CMK (cell line): ENCODE results near the gene ACKR4.
"Not testable (repeated sequence)": the region's sequence is repeated elsewhere in the genome, so short reads cannot be mapped to it uniquely, and the experiment has no call there.

ENCODE experiments used
- DNase-seq: peaks from one replicate; pipeline ENCODE4 v3.0.0-alpha.2; 2010; ENCODE audit warnings: low read depth

Gene ACKR4

DNA sequence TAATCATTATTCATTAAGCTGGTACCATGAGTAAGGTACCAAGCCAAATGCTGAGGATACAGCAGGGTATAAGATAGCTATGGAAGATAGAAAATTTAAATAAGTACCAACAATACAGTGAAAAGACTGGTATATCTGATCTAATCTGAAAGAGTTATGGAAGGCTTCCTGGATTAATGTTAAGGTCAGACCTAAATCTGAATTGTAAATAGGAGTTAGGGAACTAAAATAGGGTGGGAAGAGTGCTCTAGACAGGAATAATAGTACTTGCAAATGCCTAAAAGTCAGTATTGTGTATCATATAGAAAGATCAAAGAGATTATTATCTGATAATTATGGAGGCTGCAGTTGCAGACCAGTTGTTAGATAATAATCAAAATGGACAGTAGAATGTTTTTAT is 2.6 kb upstream of the ACKR4 start:
- DNase-seq, result no peak

DNA sequence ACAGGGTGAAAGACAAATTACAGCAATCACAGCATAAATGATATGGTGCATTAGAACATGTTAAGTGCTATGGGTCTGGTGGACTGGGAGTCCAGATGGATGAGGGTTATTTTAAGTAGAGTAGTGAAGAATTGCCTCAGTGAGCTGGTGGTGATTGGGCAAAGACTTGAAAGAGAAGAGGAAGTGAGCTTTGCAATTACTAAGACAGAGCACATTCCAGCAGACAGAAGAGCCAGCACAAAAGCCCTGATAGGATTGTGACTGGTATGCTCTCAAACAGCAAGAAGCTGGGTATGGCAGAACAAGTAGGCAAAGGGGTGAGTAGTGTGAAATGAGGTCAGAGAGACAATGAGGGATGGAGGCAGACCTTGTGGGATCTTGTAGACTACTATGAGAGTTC is 2.1 kb upstream of the ACKR4 start:
- DNase-seq, result no peak

DNA sequence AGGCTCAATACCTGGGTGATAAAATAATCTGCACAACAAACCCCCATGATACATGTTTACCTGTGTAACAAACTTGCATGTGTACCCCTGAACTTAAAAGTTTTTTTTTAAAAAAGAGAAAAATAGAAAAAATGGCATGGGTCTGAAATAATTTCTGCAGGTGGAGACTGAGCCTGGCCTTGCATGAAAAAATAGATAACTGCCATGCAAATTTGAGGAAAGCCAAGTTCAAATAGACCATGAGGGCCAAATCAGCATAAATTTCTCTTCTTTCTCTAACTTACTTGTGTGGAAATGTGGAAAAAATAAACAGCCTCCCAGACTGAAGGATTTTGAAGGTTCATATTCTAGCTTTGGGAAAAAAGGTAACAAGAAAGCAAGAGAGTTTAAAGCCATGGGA is 744 bp upstream of the ACKR4 start:
- no peak for DNase-seq

GRCh38 chr3:132597660-132598059 is 590 bp downstream of the ACKR4 start:
- DNase-seq, result no peak

- DNase-seq, result no peak
Observed at GRCh38 chr3:132598181-132598580, 1.1 kb downstream of the ACKR4 start.

DNA sequence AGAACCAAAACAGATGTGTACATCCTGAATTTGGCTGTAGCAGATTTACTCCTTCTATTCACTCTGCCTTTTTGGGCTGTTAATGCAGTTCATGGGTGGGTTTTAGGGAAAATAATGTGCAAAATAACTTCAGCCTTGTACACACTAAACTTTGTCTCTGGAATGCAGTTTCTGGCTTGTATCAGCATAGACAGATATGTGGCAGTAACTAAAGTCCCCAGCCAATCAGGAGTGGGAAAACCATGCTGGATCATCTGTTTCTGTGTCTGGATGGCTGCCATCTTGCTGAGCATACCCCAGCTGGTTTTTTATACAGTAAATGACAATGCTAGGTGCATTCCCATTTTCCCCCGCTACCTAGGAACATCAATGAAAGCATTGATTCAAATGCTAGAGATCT is 3.5 kb downstream of the ACKR4 start:
- not testable (repeated sequence) for DNase-seq

GRCh38 chr3:132605374-132605792 is 8.3 kb downstream of the ACKR4 start:
- DNase-seq, result no peak

DNA sequence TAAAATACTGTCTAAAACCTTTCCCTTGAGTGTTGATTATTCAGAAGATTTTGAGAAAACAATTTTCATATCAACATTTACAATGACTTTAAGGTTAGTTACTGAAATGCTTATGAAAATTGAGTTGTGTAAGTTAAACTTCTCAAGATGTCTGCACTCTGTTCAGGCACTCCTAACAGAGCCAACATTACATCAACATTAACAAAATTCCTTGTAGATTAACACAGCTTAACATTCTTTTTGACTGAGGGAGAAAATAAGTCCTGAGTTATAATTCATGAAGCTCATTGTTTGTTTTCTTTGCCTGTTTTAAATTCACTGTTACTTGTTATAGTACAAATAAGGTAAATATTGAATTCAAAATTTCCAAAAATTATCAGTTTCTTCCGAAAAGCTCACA is 9.0 kb downstream of the ACKR4 start:
- DNase-seq, result no peak

DNA sequence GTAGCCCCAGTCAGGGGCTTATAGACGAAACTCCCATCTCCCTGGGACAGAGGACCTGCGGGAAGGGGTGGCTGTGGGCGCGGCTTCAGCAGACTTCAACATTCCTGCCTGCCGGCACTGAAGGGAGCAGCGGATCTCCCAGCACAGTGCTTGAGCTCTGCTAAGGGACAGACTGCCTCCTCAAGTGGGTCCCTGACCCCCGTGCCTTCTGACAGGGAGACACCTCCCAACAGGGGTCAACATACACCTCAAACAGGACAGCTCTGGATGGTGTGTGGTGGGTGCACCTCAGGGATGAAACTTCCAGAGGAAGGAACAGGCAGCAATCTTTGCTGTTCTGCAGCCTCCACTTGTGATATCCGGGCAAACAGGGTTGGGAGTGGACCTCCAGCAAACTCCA is 9.6 kb downstream of the ACKR4 start:
- DNase-seq, result not testable (repeated sequence)

GRCh38 chr3:132615301-132615700 is 18.2 kb downstream of the ACKR4 start:
- DNase-seq, result not testable (repeated sequence)

DNA sequence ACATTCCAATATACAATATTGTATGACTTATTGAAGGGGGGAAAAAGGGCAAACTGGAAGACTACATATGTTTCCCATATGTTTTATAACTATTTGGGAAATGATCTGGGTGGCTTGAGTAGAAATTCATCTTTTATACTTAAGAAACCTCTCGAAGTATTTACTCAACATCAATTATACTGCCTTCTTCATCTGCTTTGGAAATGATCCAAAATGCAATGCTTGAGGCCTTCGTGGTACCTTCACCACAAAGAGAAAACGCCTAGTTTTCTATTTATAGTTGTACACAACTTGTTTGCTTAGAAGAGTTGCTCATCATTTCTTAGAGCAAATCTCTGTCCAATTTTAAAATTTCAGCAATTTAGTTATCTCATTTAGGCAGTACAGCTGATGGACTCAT is 18.8 kb downstream of the ACKR4 start:
- no peak for DNase-seq

DNA sequence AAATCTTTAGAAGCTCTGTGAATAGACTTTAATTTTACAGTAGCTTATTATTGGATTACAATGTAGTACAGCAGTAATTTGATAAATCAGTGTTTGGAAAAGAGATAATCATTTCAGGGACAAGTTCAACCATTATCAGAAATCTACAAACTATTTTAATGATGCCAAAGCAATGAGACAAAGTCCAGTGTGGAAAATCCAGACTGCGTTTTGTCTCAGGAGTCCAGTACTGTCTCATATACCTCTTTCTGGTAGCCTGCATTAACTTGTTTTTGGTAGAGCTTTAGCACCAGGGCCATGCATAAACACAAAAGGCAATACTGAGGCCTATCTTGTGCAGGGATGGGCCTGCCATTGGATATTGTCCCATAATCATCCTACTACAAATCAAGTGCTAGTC is 19.7 kb downstream of the ACKR4 start:
- no peak for DNase-seq

DNA sequence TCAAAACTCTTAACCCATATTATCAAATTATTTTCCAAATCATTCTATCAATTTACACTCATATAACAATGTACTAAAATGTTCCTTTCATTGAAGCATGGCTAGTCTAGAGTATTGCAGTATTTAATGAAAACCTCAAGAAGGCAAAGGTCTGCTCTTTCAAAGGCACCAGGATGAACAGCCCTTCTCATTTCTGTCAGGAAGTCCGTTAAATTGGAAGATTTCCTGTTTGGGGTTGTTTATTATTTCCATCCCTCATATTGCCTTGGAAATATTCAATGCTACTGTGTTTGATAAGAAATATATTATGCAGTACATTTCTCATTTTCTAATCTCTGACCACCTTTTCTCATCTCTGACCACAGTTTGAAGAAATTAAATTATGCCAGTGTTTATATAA is 25.1 kb downstream of the ACKR4 start:
- no peak for DNase-seq

DNA sequence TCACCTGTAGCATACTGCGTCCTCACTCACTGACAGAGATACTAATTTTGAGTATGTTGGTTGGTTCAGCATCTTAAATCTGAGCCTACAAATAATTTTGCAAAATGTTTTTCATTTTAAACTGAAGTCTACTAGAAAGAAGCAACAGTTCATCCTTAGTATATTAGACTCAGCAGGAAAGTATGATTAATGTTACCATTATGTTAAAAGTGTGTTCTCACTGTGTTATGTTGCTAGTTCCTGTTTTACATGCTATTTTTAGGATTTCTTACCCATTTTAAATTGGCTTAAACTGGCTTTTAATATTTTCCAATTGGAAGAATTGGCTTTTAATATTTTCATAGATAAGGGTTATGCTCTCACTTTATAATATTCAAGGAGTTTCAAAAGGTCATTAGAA is 25.7 kb downstream of the ACKR4 start:
- DNase-seq, result no peak

GRCh38 chr3:132623646-132624045 is 26.6 kb downstream of the ACKR4 start:
- DNase-seq, result no peak

DNA sequence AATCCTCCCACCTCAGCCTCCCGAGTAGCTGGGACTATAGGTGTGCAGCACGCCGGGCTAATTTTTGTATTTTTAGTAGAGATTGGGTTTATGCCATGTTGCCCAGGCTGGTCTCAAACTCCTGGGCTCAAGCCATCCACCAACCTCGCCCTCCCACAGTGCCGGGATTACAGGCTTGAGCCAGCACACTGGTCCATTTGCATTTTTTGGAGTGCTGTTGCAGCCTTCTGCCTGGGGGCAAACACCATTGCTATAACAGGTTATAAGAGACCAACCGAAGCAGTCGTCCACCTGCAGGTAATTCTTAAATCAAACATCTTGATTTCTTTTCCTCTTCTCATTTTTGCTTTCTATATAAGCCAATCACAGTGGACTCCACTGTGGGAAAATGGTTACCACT is 27.7 kb downstream of the ACKR4 start:
- no peak for DNase-seq

GRCh38 chr3:132625613-132626012 is 28.5 kb downstream of the ACKR4 start:
- no peak for DNase-seq

GRCh38 chr3:132626955-132627354 is 29.9 kb downstream of the ACKR4 start:
- no peak for DNase-seq

DNA sequence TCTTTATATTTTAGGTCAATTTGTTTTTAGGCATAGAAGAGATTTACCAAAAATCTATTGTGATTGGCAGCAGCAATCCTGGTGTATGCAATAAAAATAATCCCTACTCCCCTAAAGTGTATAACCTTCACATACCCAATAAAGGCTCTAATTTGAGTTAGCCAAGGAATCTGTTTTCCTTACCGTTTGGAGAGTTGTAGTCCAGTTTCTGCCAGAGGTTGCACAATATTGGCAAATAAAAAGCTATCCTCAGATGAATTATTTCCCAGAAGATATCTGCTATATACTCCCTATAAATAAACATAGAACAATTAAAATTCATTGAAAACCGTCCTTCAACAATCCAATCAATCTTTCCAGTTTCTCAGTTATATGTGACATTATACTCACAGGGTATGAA is 31.1 kb downstream of the ACKR4 start:
- DNase-seq, result no peak

DNA sequence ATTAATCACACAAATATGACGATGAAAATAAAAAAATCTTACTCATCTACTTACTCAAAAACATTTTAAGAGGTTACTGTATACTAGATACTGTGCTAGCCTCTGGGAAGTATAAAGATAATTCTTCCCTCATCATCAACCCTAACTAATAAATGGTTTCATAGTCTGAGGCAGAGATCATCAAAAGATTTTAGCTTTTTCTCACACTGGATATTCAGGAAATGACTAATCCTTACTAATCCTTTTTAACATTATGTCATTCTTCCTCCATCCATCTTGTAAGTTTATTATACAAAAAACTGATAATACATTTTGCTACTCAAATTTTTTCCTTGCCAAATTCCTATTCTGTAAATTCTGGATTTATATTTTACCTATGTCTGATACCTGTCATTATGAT is 32.9 kb downstream of the ACKR4 start:
- no peak for DNase-seq

DNA sequence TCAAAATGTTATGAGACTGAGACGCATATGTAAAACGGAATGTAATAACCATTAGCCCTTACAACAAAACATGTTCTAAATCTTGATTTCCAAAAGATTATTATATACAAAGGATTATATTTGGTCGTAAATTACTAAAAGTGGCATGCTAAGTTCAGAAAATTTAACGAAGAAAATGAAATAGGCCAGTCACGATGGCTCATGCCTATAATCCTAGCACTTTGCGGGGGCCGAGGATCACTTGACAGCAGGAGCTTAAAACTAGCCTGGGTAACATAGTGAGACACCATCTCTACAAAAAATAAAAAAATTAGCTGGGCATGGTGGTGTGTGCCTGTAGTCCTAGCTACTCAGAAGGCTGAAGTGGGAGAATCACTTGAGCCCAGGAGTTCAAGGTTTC is 33.5 kb downstream of the ACKR4 start:
- DNase-seq, result no peak

- DNase-seq, result no peak
Observed at GRCh38 chr3:132635052-132635451, 38.0 kb downstream of the ACKR4 start.

- no peak for DNase-seq
Observed at GRCh38 chr3:132637590-132637989, 40.5 kb downstream of the ACKR4 start.

- DNase-seq, result no peak
Observed at GRCh38 chr3:132638706-132639105, 41.6 kb downstream of the ACKR4 start.

GRCh38 chr3:132641427-132641826 is 44.4 kb downstream of the ACKR4 start:
- not testable (repeated sequence) for DNase-seq
